ENCODE measurements around the gene PRRC2A.

GRCh38 chr6:31582230-31582643 lies 38.3 kb upstream of the PRRC2A start, which contains the start of gene LTB:
- TF ChIP-seq CTCF (IDR thresholded peaks at IDR 0.05) (no peak), POLR2AphosphoS5 (IDR thresholded peaks at IDR 0.05; ENCODE audit: insufficient read depth in 1 of 2, low read depth in 1 of 2) (no peak)
